Stimulated activated effector memory CD8-positive, alpha-beta T cell treated with anti-CD3 and anti-CD28 coated beads, Interleukin-12 subunit alpha, Interleukin-12 subunit beta, amount 100 ng/mL, for 72 hours (primary cell): Measurements from ENCODE around the gene LGALSL.
"Not testable (repeated sequence)": the region's sequence is repeated elsewhere in the genome, so short reads cannot be mapped to it uniquely, and the experiment has no call there.

Experiments used
- ATAC-seq: fragments of 150-1000 bp; cut with Tn5 transposase; 2 replicates; pipeline ENCODE4 v1.10.0; 2021
- DNase-seq, 2 donors: peaks; one replicate each; pipeline ENCODE4 v3.0.0; 2021 to 2022; ENCODE audit warnings: low spot score in 2 of 2
- H3K27ac Mint-ChIP-seq: one replicate; pipeline ENCODE4 v1.8.0; 2022; ENCODE audit warnings: mild to moderate bottlenecking, mixed read lengths
- H3K36me3 Mint-ChIP-seq: one replicate; pipeline ENCODE4 v1.8.0; 2022; ENCODE audit warnings: mild to moderate bottlenecking, mixed read lengths
- H3K4me1 Mint-ChIP-seq: one replicate; pipeline ENCODE4 v1.8.0; 2022; ENCODE audit warnings: mixed read lengths
- H3K4me3 Mint-ChIP-seq: one replicate; pipeline ENCODE4 v1.8.0; 2022; ENCODE audit warnings: mild to moderate bottlenecking, mixed read lengths
- H3K9me3 Mint-ChIP-seq: one replicate; pipeline ENCODE4 v1.8.0; 2022; ENCODE audit warnings: mixed read lengths

LGALSL gene

GRCh38 chr2:64426183-64426952, 27.6 kb upstream of the LGALSL start:
- Mint-ChIP-seq H3K36me3 (no peaks in the 10 kb centered on the region), H3K4me1 (no peaks in the 10 kb centered on the region), H3K27ac (no peak overlapping the region), H3K4me3 (no peak overlapping the region), H3K9me3 (no peaks in the 10 kb centered on the region)
- DNase-seq (no peak), ATAC-seq (no peak)

- H3K4me1 Mint-ChIP-seq = no peaks in the 10 kb centered on the region
- H3K9me3 Mint-ChIP-seq = no peaks in the 10 kb centered on the region
- no peak for ATAC-seq
- no peaks in the 10 kb centered on the region for H3K36me3 Mint-ChIP-seq
- H3K4me3 Mint-ChIP-seq = no peak overlapping the region
- DNase-seq = peak in 1 of 2 donors; percentile 22
- no peak overlapping the region for H3K27ac Mint-ChIP-seq
Observed at GRCh38 chr2:64434039-64434657, 19.8 kb upstream of the LGALSL start.

DNA sequence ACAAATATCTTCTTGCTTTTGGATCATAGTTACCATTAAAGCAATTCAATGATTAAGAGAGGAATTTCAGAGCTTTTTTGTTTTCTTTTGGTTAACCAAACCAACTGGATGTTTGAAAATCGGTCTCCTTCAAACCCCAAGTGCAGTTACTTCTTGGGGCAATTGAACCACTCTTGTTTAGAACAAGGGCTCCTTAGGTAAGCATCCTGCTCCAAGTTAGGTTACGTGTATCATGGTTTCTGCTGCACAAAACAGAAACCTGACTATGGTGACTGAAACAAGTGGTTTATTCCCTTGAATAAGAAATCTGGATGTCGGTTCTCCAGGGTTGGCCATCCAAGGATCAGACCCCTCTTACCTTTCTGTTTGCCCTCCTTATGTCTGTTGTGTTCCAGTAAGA, 16.1 kb upstream of the LGALSL start:
- DNase-seq = no peak
- Mint-ChIP-seq H3K36me3 (no peaks in the 10 kb centered on the region), H3K9me3 (no peaks in the 10 kb centered on the region), H3K4me1 (no peaks in the 10 kb centered on the region), H3K27ac (no peak overlapping the region), H3K4me3 (no peak overlapping the region)
- no peak for ATAC-seq

- H3K36me3 Mint-ChIP-seq = no peaks in the 10 kb centered on the region
Observed at GRCh38 chr2:64439194-64439593, 14.8 kb upstream of the LGALSL start.

DNA sequence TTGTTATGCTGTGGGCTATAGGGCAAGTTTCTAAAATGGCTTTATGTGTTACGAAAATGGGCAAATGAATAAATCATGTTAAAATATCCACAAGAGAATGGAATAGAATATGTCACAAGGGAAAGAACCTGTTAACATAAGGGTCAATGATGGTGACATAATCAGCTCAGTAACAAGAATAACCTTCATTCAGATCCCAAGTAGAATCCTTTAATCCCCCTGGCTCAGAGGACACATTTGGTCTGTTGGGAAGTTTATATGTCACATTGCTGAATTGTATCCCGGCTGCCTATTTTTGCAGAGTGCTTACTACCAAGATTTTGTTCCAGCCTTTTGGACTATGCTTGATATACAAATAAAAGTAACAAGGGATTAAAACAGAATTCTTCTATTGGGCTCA, 13.1 kb upstream of the LGALSL start:
- ATAC-seq (no peak), DNase-seq (no peak)
- H3K4me1 Mint-ChIP-seq = no peaks in the 10 kb centered on the region
- H3K36me3 Mint-ChIP-seq = no peaks in the 10 kb centered on the region
- no peaks in the 10 kb centered on the region for H3K9me3 Mint-ChIP-seq
- no peak overlapping the region for H3K4me3 Mint-ChIP-seq
- no peak overlapping the region for H3K27ac Mint-ChIP-seq

More at GRCh38 chr2:64439194-64439593, 14.8 kb upstream of the LGALSL start:
- ATAC-seq = peak; percentile 31
- H3K4me1 Mint-ChIP-seq = no peaks in the 10 kb centered on the region
- no peak for DNase-seq
- no peaks in the 10 kb centered on the region for H3K9me3 Mint-ChIP-seq
- H3K27ac Mint-ChIP-seq = no peak overlapping the region
- no peak overlapping the region for H3K4me3 Mint-ChIP-seq

- DNase-seq (no peak), ATAC-seq (no peak)
- Mint-ChIP-seq H3K9me3 (no peaks in the 10 kb centered on the region), H3K27ac (no peak overlapping the region), H3K36me3 (no peaks in the 10 kb centered on the region), H3K4me1 (no peaks in the 10 kb centered on the region), H3K4me3 (no peak overlapping the region)
Observed at GRCh38 chr2:64442277-64442676, 11.7 kb upstream of the LGALSL start.

DNA sequence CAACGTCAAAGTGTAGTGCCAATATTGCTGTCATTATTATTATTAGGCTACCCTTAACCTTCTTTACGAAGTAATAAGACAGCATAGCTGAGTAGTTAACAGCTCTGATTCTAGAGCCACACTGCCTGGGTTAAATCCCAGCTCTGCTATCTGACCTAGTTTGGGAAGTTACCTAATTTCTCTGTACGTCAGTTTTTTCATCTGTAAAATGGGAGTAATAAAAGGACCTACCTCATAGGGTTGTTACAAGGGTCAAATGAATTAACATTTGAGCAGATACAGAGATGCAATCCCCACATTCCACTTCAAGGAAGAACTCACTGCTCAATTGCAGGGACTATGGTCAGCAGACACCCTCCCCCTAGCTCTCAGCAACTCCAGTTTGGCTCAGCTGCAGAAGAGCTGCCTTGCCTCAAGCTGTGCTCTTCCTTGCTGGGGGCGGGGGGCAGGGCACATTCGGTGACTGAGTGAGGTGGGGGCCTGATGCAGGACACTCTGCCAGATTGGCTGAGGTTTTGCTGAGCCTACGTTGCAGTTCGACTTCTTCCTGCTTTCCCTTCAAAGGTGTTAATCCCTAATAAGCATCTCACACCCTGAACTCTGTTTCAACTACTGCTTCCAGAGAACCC, 11.0 kb upstream of the LGALSL start:
- Mint-ChIP-seq H3K36me3 (no peaks in the 10 kb centered on the region), H3K27ac (no peak overlapping the region), H3K9me3 (no peaks in the 10 kb centered on the region), H3K4me1 (no peaks in the 10 kb centered on the region), H3K4me3 (no peak overlapping the region)
- DNase-seq (no peak), ATAC-seq (no peak)

DNA sequence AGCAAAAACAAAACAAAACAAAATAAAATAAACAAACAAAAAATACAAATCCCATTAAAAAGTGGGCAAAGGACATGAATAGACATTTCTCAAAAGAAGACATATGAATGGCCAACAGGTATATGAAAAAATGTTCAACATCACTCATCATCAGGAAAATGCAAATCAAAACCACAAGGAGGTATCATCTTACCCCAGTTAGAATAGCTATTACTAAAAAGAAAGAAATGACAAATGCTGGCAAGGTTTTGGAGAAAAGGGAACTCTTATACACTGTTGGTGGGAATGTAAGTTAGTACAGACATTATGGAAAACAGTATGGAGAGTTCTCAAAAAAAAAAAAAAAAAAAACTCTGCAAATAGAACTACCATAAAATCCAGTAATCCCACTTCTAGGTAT, 8.0 kb upstream of the LGALSL start:
- not testable (repeated sequence) for H3K4me3 Mint-ChIP-seq, H3K36me3 Mint-ChIP-seq, H3K4me1 Mint-ChIP-seq, H3K27ac Mint-ChIP-seq, ATAC-seq, H3K9me3 Mint-ChIP-seq, DNase-seq

GRCh38 chr2:64447317-64448040, 6.5 kb upstream of the LGALSL start:
- DNase-seq (no peak), ATAC-seq (no peak)
- no peaks in the 10 kb centered on the region for H3K36me3 Mint-ChIP-seq
- H3K4me1 Mint-ChIP-seq = no peaks in the 10 kb centered on the region
- H3K9me3 Mint-ChIP-seq = no peaks in the 10 kb centered on the region
- no peak overlapping the region for H3K4me3 Mint-ChIP-seq
- no peak overlapping the region for H3K27ac Mint-ChIP-seq

DNA sequence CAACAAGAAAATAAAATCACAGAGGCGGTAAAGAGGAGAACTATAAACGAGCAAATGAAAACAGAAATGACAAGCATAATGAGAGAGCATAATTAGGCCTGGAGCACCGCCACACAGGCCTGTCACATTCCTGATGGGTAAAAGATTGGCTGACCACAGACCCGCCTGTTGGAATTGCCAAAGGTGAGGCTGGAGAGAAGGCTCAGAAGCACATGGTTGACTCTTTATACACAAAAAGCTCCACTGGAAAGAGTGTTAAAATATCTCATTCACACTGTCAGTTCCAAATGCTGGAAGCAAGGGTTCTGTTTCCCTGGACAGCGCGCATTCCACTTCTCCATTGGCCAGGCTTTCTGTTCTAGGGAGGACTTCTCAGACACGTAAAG, 5.9 kb upstream of the LGALSL start:
- no peaks in the 10 kb centered on the region for H3K36me3 Mint-ChIP-seq
- no peaks in the 10 kb centered on the region for H3K9me3 Mint-ChIP-seq
- ATAC-seq = no peak
- DNase-seq = no peak
- H3K4me1 Mint-ChIP-seq = no peaks in the 10 kb centered on the region
- no peak overlapping the region for H3K4me3 Mint-ChIP-seq
- H3K27ac Mint-ChIP-seq = no peak overlapping the region

DNA sequence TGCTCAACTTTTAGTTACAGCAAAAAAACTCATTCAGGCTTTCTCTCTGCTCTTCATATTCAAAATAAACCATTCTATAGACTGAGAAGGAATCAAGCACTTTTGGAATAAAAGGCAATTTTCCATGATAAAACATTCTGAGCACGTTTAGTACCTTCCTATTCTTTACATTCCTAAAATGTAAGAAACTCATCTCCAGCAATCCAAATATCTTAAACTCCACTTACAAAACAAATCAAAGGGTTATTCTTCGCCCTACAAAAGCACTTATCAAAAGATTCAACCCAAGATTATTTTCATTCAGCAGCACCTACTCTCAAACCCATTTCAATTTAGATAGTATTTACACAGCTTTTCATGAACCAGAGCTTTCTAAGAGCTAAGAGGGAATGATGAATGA, 2.9 kb upstream of the LGALSL start:
- Mint-ChIP-seq H3K36me3 (no peaks in the 10 kb centered on the region), H3K4me3 (no peak overlapping the region)
- no peak for DNase-seq

DNA sequence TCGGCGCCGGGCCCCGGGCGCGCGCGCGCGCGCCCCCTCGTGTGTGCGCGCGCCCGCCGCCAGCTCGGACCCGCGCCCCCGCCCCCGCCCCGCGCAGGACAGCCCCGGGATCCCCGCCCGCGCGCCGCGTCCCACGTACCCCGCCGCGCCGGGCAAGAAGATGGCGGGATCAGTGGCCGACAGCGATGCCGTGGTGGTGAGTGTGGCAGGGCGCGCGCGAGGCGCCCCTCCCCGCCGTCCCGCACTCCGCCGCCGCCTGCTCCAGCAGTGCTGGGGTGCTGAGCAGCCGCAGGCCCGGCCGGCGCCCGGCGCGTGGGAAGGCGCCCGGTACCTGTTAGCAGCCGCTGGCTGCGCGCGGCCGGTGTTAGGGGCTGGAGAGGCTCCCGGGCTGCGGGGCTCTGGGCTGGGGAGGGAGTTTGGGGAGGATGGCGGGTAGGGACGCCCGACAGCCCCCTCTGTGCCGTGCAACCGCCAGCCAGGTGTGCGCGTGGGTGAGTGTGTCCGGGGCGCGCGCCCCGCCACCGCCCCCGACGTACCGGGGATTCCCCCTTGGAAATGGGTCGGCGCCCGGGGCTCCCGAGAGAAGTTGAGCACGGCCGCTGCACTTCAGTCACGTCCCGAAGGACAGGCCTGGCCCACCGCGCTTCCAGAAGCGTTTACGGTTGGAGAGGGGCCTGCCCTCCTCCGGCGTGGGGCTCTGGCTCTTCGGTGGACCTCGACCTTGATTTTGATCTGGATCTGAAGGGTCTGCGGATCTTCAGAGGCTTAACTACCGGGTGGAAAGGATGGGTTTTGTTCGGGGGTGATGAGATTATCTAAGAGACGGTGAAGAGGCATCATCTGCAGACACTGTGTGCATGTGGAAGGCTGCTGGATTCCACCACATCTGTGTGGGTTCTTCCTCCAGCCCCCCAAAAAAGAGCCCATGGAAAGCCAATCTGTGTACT, 697 bp downstream of the LGALSL start:
- peak; percentile 79 for ATAC-seq
- no peaks in the 10 kb centered on the region for H3K36me3 Mint-ChIP-seq
- DNase-seq = peak; percentile 10 to 69
- peak overlapping the region; percentile 63 for H3K4me3 Mint-ChIP-seq
- H3K4me1 Mint-ChIP-seq = no peaks in the 10 kb centered on the region
- H3K9me3 Mint-ChIP-seq = no peaks in the 10 kb centered on the region
- H3K27ac Mint-ChIP-seq = no peak overlapping the region

More for the DNA sequence above, 2.9 kb upstream of the LGALSL start:
- Mint-ChIP-seq H3K4me1 (no peaks in the 10 kb centered on the region), H3K9me3 (no peaks in the 10 kb centered on the region), H3K27ac (no peak overlapping the region)
- ATAC-seq = no peak

- H3K36me3 Mint-ChIP-seq = no peaks in the 10 kb centered on the region
- H3K4me3 Mint-ChIP-seq = peak overlapping the region; percentile 63
- no peaks in the 10 kb centered on the region for H3K4me1 Mint-ChIP-seq
- ATAC-seq = no peak
- DNase-seq = no peak
- H3K27ac Mint-ChIP-seq = no peak overlapping the region
- no peaks in the 10 kb centered on the region for H3K9me3 Mint-ChIP-seq
Observed at GRCh38 chr2:64455545-64455944, 1.6 kb downstream of the LGALSL start.

- no peak overlapping the region for H3K27ac Mint-ChIP-seq
- no peak overlapping the region for H3K4me3 Mint-ChIP-seq
- no peak for DNase-seq
- no peaks in the 10 kb centered on the region for H3K4me1 Mint-ChIP-seq
- ATAC-seq = no peak
- H3K9me3 Mint-ChIP-seq = no peaks in the 10 kb centered on the region
- no peaks in the 10 kb centered on the region for H3K36me3 Mint-ChIP-seq
Observed at GRCh38 chr2:64456293-64456692, 2.3 kb downstream of the LGALSL start.

DNA sequence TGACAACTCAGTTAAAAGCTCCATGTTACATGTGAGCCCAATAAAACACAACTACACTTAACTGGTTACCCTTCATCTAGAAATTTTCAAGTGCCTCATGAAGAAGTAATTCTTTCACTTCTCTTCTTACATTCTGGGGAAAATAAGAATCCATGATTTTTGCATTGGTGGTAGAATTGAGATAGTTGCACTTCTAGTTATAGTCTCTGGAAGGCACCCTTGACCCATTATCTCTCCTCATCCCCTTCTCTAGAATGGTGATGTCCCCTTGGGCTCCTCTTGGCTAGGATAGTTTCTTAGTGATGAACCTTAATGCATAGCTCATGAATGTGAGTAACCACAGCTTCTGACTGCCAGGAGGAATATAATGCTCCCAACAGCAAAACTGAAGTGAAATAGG, 3.6 kb downstream of the LGALSL start:
- no peak for ATAC-seq
- DNase-seq = no peak
- Mint-ChIP-seq H3K36me3 (no peaks in the 10 kb centered on the region), H3K27ac (no peak overlapping the region), H3K4me1 (no peaks in the 10 kb centered on the region), H3K4me3 (no peak overlapping the region), H3K9me3 (no peaks in the 10 kb centered on the region)
